ENCODE results near the gene WWOX. TPM values are rescaled to one million over a fixed set of nuclear protein-coding genes. Genes with fewer than 3 reads are reported as not detected.

Gene WWOX
- total RNA-seq, 1 experiment from 2014 or later, result 28.3 TPM

GRCh38 chr16:78836802-78837491 is 737.5 kb downstream of the WWOX start:
- DNase-seq (no peak), ATAC-seq (no peak)
- Histone ChIP-seq H3K9ac (ENCODE audit: low read length) (no peak overlapping the region), H3K4me1 (ENCODE audit: insufficient read depth, low read length) (no peaks in the 10 kb centered on the region), H3K27me3 (ENCODE audit: low read length) (no peaks in the 10 kb centered on the region), H3K4me3 (ENCODE audit: low read length) (no peak overlapping the region), H3K27ac (ENCODE audit: low read length) (no peak overlapping the region), H3K36me3 (ENCODE audit: low read depth, low read length) (no peaks in the 10 kb centered on the region), H3K9me3 (ENCODE audit: low read length) (no peaks in the 10 kb centered on the region), H3F3A (ENCODE audit: low read length, unreplicated experiment) (no peaks in the 10 kb centered on the region), H3K4me2 (ENCODE audit: low read length) (no peak overlapping the region), H2AFZ (ENCODE audit: low read length) (no peak overlapping the region), H4K20me1 (ENCODE audit: low read length) (no peaks in the 10 kb centered on the region), H3K9me2 (replicated peaks; ENCODE audit: low read length) (no peaks in the 10 kb centered on the region), H3K79me2 (ENCODE audit: low read length) (no peaks in the 10 kb centered on the region)
- CTCF ChIA-PET, result no interaction called here
- POLR2A ChIA-PET (ENCODE audit: unreplicated experiment), result no interaction called here
- BruUV-seq (replicated peaks), result no TSS peak
- intact Hi-C loops (cut with micrococcal nuclease), result no loop called here
- TF ChIP-seq EZH2phosphoT487 (IDR thresholded peaks at IDR 0.05; ENCODE audit: borderline replicate concordance, low read length) (no peak), EZH2 (IDR thresholded peaks at IDR 0.05; ENCODE audit: low read length, unreplicated experiment) (no peak)
- TF ChIP-seq, protein P1, sequence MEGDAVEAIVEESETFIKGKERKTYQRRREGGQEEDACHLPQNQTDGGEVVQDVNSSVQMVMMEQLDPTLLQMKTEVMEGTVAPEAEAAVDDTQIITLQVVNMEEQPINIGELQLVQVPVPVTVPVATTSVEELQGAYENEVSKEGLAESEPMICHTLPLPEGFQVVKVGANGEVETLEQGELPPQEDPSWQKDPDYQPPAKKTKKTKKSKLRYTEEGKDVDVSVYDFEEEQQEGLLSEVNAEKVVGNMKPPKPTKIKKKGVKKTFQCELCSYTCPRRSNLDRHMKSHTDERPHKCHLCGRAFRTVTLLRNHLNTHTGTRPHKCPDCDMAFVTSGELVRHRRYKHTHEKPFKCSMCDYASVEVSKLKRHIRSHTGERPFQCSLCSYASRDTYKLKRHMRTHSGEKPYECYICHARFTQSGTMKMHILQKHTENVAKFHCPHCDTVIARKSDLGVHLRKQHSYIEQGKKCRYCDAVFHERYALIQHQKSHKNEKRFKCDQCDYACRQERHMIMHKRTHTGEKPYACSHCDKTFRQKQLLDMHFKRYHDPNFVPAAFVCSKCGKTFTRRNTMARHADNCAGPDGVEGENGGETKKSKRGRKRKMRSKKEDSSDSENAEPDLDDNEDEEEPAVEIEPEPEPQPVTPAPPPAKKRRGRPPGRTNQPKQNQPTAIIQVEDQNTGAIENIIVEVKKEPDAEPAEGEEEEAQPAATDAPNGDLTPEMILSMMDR (conservative IDR thresholded peaks at IDR 0.05; ENCODE audit: low read depth, low read length), result no peak

DNA sequence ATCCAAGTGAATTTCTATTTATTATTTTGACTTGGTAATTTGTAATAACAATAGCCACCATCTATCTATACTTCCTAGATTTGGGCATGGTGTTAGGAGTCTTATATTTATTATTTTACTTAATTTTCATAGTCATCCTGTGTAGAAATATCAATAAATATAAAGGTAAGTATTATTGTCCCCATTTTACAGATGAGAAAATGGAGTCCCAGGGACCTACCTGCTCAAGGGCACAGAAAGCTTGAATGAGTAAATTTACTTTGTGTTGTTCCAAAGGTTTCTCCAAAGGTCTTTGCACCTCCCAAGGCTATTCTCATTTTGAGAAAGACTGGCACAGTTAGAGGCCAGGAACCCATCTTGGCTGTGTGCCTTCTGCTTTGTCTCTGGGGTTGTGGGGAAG is 738.3 kb downstream of the WWOX start:
- H3K27me3 ChIP-seq (ENCODE audit: low read length), result no peaks in the 10 kb centered on the region
- BruUV-seq (replicated peaks), result no TSS peak
- DNase-seq (no peak), ATAC-seq (no peak)
- ChIA-PET POLR2A (ENCODE audit: unreplicated experiment) (no interaction called here), CTCF (no interaction called here)
- no peak overlapping the region for H3K4me3 ChIP-seq (ENCODE audit: low read length)
- no peaks in the 10 kb centered on the region for H3K9me3 ChIP-seq (ENCODE audit: low read length)
- H3K79me2 ChIP-seq (ENCODE audit: low read length), result no peaks in the 10 kb centered on the region
- no peak overlapping the region for H3K9ac ChIP-seq (ENCODE audit: low read length)
- no peaks in the 10 kb centered on the region for H3K9me2 ChIP-seq (replicated peaks; ENCODE audit: low read length)
- H3K27ac ChIP-seq (ENCODE audit: low read length), result no peak overlapping the region
- no peak overlapping the region for H3K4me2 ChIP-seq (ENCODE audit: low read length)
- no peaks in the 10 kb centered on the region for H4K20me1 ChIP-seq (ENCODE audit: low read length)
- no peak overlapping the region for H2AFZ ChIP-seq (ENCODE audit: low read length)
- H3K36me3 ChIP-seq (ENCODE audit: low read depth, low read length), result no peaks in the 10 kb centered on the region
- no peaks in the 10 kb centered on the region for H3F3A ChIP-seq (ENCODE audit: low read length, unreplicated experiment)
- H3K4me1 ChIP-seq (ENCODE audit: insufficient read depth, low read length), result no peaks in the 10 kb centered on the region
- TF ChIP-seq EZH2 (IDR thresholded peaks at IDR 0.05; ENCODE audit: low read length, unreplicated experiment) (no peak), EZH2phosphoT487 (IDR thresholded peaks at IDR 0.05; ENCODE audit: borderline replicate concordance, low read length) (no peak)
- TF ChIP-seq, protein P1 (conservative IDR thresholded peaks at IDR 0.05; ENCODE audit: low read depth, low read length), result no peak
- intact Hi-C loops (cut with micrococcal nuclease), result no loop called here

- no peaks in the 10 kb centered on the region for H3F3A ChIP-seq (ENCODE audit: low read length, unreplicated experiment)
- no peaks in the 10 kb centered on the region for H3K27me3 ChIP-seq (ENCODE audit: low read length)
- H3K4me3 ChIP-seq (ENCODE audit: low read length), result no peak overlapping the region
- ATAC-seq, result no peak
- H3K36me3 ChIP-seq (ENCODE audit: low read depth, low read length), result no peaks in the 10 kb centered on the region
- no peaks in the 10 kb centered on the region for H3K9me2 ChIP-seq (replicated peaks; ENCODE audit: low read length)
- no peaks in the 10 kb centered on the region for H4K20me1 ChIP-seq (ENCODE audit: low read length)
- POLR2A ChIA-PET (ENCODE audit: unreplicated experiment), result no interaction called here
- BruUV-seq (replicated peaks), result no TSS peak
- no peak for TF ChIP-seq EZH2phosphoT487 (IDR thresholded peaks at IDR 0.05; ENCODE audit: borderline replicate concordance, low read length)
- TF ChIP-seq, protein P1 (conservative IDR thresholded peaks at IDR 0.05; ENCODE audit: low read depth, low read length), result no peak
- no peak for TF ChIP-seq EZH2 (IDR thresholded peaks at IDR 0.05; ENCODE audit: low read length, unreplicated experiment)
- CTCF ChIA-PET, result no interaction called here
- H3K4me1 ChIP-seq (ENCODE audit: insufficient read depth, low read length), result no peaks in the 10 kb centered on the region
- no peak overlapping the region for H3K27ac ChIP-seq (ENCODE audit: low read length)
- no peak for DNase-seq
- no peak overlapping the region for H2AFZ ChIP-seq (ENCODE audit: low read length)
- H3K9me3 ChIP-seq (ENCODE audit: low read length), result no peaks in the 10 kb centered on the region
- H3K4me2 ChIP-seq (ENCODE audit: low read length), result no peak overlapping the region
- no peak overlapping the region for H3K9ac ChIP-seq (ENCODE audit: low read length)
- H3K79me2 ChIP-seq (ENCODE audit: low read length), result no peaks in the 10 kb centered on the region
- intact Hi-C loops (cut with micrococcal nuclease), result no loop called here
Measured at GRCh38 chr16:78838276-78838675, 738.8 kb downstream of the WWOX start.
